Mucosa of rectum (tissue), 2 donors: ENCODE data around the gene CDIPT.
"Not testable (repeated sequence)": the region's sequence is repeated elsewhere in the genome, so short reads cannot be mapped to it uniquely, and the experiment has no call there.

Experiments
- H3K27ac ChIP-seq, 2 donors: one replicate each; pipeline ENCODE4 v1.7.0; 2013; ENCODE audit warnings: inconsistent platforms in 2 of 2, low read depth in 2 of 2, low read length in 2 of 2
- H3K27me3 ChIP-seq, 2 donors: one replicate each; pipeline ENCODE4 v1.7.0; 2013; ENCODE audit warnings: low read length in 2 of 2; ENCODE audit not compliant: control insufficient read depth in 2 of 2, insufficient read depth in 2 of 2
- H3K36me3 ChIP-seq, 2 donors: one replicate each; pipeline ENCODE4 v1.7.0; 2013; ENCODE audit warnings: low read length in 2 of 2; ENCODE audit not compliant: control insufficient read depth in 2 of 2, insufficient read depth in 2 of 2
- H3K4me1 ChIP-seq, 2 donors: one replicate each; pipeline ENCODE4 v1.7.0; 2013; ENCODE audit warnings: low read length in 2 of 2, mild to moderate bottlenecking in 1 of 2; ENCODE audit not compliant: control insufficient read depth in 2 of 2, insufficient read depth in 2 of 2
- H3K4me3 ChIP-seq, 2 donors: one replicate each; pipeline ENCODE4 v1.7.0; 2013; ENCODE audit warnings: low read length in 2 of 2
- H3K9ac ChIP-seq, 2 donors: one replicate each; pipeline ENCODE4 v1.7.0; 2013; ENCODE audit warnings: low read length in 2 of 2, low read depth in 1 of 2, mild to moderate bottlenecking in 1 of 2
- H3K9me3 ChIP-seq, 2 donors: one replicate each; pipeline ENCODE4 v1.7.0; 2013; ENCODE audit warnings: low read length in 2 of 2; ENCODE audit not compliant: control insufficient read depth in 2 of 2
- donor health status: healthy.
- donor health status: Normal muscosa, but diverticular disease.

CDIPT gene

GRCh38 chr16:29877266-29877961 lies 14.4 kb upstream of the CDIPT start:
- no peaks in the 10 kb centered on the region for H3K4me1 ChIP-seq
- peaks cover 9% of the 10 kb centered on the region in 2 donors for H3K27me3 ChIP-seq
- H3K9ac ChIP-seq: no peak overlapping the region
- no peaks in the 10 kb centered on the region for H3K36me3 ChIP-seq
- H3K9me3 ChIP-seq: no peaks in the 10 kb centered on the region
- H3K4me3 ChIP-seq: no peak overlapping the region
- no peak overlapping the region for H3K27ac ChIP-seq

GRCh38 chr16:29876594-29877249 lies 13.7 kb upstream of the CDIPT start:
- Histone ChIP-seq H3K27ac (no peak overlapping the region), H3K4me3 (no peak overlapping the region), H3K27me3 (peaks cover 9% of the 10 kb centered on the region in 2 donors), H3K36me3 (no peaks in the 10 kb centered on the region), H3K4me1 (no peaks in the 10 kb centered on the region), H3K9me3 (no peaks in the 10 kb centered on the region), H3K9ac (no peak overlapping the region)

DNA sequence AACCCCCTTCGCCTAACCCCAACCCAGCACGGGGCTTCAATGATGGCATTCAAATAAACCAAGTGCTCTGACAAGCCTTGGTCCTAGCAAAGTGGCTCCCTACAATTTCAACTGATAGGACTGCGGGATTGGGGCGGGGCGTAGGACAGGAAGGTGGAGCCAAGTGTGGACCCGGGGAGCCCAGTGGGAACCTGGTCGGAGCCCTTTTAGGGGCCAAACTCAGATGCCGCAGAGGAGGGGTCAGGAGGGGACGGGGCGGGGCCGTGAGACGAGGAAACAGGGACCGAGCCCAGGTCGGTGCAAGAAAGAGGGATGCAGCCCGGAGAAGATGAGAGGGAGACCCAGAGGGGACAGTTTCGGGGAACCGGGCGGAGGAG lies 13.2 kb upstream of the CDIPT start:
- Histone ChIP-seq H3K36me3 (no peaks in the 10 kb centered on the region), H3K9ac (no peak overlapping the region), H3K27me3 (peaks cover 9% of the 10 kb centered on the region in 2 donors), H3K9me3 (no peaks in the 10 kb centered on the region), H3K4me3 (no peak overlapping the region), H3K4me1 (no peaks in the 10 kb centered on the region), H3K27ac (no peak overlapping the region)

DNA sequence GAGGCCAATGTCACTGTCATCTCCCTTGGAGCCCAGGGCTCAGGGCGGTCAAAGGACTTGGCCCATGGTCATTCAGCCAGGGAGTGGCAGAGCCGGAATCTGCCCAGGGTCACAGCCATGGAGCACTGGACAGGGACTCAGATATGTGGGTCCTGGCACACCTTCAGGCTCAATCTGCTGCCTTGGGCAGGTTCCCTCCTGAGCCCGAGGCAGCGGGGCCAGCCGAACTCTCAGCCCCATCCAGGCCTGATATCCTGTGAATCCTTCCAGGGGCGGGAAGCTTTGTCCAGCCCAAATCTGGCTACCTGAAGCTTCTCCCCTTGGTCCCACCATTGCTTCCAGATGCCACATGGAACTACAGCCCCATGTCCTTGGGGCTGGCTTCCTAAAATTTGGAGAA lies 12.2 kb upstream of the CDIPT start:
- peaks cover 9% of the 10 kb centered on the region in 2 donors for H3K27me3 ChIP-seq
- no peak overlapping the region for H3K9ac ChIP-seq
- H3K4me1 ChIP-seq: no peaks in the 10 kb centered on the region
- H3K27ac ChIP-seq: no peak overlapping the region
- no peak overlapping the region for H3K4me3 ChIP-seq
- no peaks in the 10 kb centered on the region for H3K9me3 ChIP-seq
- no peaks in the 10 kb centered on the region for H3K36me3 ChIP-seq

- Histone ChIP-seq H3K27me3 (peaks cover 9% of the 10 kb centered on the region in 2 donors), H3K9ac (no peak overlapping the region), H3K9me3 (no peaks in the 10 kb centered on the region), H3K36me3 (no peaks in the 10 kb centered on the region), H3K4me1 (no peaks in the 10 kb centered on the region), H3K4me3 (no peak overlapping the region), H3K27ac (no peak overlapping the region)
These were observed 10.3 kb upstream of the CDIPT start for GRCh38 chr16:29873319-29873718.

DNA sequence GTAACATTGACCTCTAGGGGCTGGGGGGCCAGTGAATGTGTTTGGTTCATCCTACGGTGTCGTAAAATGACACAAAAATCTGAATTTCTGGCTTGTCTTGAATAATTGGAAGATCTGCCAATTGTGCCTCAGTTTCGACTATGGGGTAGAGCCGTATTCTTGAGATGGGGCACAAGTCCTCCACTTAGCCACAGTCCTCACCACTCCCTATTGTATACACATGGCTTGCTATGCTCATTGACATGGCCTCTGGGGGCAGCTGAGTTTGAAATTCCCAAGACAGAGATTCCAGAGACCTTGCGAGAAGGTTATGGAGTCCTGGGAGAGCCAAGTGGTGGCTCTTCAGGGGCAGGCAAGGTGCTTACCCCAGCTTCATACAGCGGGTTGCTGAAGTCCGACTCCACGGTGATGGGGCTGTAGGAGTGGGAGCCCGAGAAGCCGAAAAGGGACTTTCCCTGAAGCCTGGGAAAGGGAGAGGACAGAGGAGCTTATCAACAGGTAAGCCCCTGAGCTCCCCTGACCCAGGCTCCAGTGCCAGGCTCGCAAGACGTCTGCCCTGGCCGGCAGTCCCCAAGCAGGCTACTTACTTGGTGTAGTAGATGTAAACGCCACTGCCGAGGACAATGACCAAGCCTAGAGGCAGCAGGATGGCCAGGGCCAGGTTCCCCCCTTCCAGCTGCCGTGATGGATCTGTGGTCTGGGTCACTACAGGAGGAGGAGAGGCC lies 9.0 kb upstream of the CDIPT start:
- H3K4me1 ChIP-seq: no peaks in the 10 kb centered on the region
- H3K27me3 ChIP-seq: peaks cover 0 to 3% of the 10 kb centered on the region in 2 donors
- H3K4me3 ChIP-seq: no peak overlapping the region
- no peaks in the 10 kb centered on the region for H3K36me3 ChIP-seq
- no peak overlapping the region for H3K9ac ChIP-seq
- H3K9me3 ChIP-seq: no peaks in the 10 kb centered on the region
- H3K27ac ChIP-seq: no peak overlapping the region

GRCh38 chr16:29869067-29869466 lies 6.0 kb upstream of the CDIPT start:
- not testable (repeated sequence) for H3K27ac ChIP-seq, H3K4me3 ChIP-seq, H3K9me3 ChIP-seq, H3K27me3 ChIP-seq, H3K36me3 ChIP-seq, H3K9ac ChIP-seq, H3K4me1 ChIP-seq

DNA sequence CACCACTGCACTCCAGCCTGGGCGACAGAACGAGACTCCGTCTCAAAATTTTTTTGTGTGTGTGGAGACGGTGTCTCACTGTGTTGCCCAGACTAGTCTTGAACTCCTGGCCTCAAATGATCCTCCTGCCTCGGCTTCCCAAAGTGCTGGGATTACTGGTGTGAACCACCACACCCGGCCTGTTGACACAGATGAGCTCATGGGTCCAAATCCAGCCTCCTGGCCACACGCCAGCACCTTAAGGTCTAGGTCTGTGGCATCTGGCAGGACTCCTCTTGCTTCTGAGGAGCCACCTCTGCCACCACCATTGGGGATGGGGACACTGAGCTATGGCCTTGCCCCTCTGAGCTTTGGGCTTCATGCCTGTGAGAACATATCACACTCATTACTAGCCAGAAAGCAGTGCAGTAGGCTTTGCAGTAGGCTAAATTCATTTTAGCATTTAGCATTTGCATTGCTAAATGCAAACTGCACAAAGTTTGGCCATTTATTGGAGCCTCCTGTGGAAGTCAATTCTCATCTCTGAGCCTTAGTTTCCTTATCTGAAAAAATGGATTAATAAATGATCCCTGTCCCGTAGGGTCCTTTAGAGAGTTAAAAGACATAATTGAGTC lies 5.5 kb upstream of the CDIPT start:
- Histone ChIP-seq H3K9me3 (no peaks in the 10 kb centered on the region), H3K36me3 (no peaks in the 10 kb centered on the region), H3K9ac (no peak overlapping the region), H3K27me3 (no peaks in the 10 kb centered on the region), H3K27ac (no peak overlapping the region), H3K4me3 (no peak overlapping the region), H3K4me1 (peaks cover 0 to 3% of the 10 kb centered on the region in 2 donors)

- H3K4me1 ChIP-seq: peaks cover 13 to 15% of the 10 kb centered on the region in 2 donors
- H3K9me3 ChIP-seq: no peaks in the 10 kb centered on the region
- H3K27ac ChIP-seq: no peak overlapping the region
- no peaks in the 10 kb centered on the region for H3K27me3 ChIP-seq
- H3K9ac ChIP-seq: no peak overlapping the region
- H3K4me3 ChIP-seq: no peak overlapping the region
- peaks cover 11 to 19% of the 10 kb centered on the region in 2 donors for H3K36me3 ChIP-seq
These were observed 1.2 kb upstream of the CDIPT start for GRCh38 chr16:29864205-29864604.

GRCh38 chr16:29863669-29863984 lies 601 bp upstream of the CDIPT start:
- H3K9me3 ChIP-seq: no peaks in the 10 kb centered on the region
- H3K27me3 ChIP-seq: no peaks in the 10 kb centered on the region
- peak overlapping the region; percentile 34 to 92 for H3K4me3 ChIP-seq
- peaks cover 17 to 25% of the 10 kb centered on the region in 2 donors for H3K36me3 ChIP-seq
- peak overlapping the region in 1 of 2 donors; percentile 87 for H3K9ac ChIP-seq
- peak overlapping the region in 1 of 2 donors; percentile 92 for H3K27ac ChIP-seq
- H3K4me1 ChIP-seq: peaks cover 13 to 15% of the 10 kb centered on the region in 2 donors
